Measurements from ENCODE around the gene HAUS7.

HAUS7 gene

GRCh38 chrX:153423652-153424051, 46.7 kb downstream of the HAUS7 start:
- Histone ChIP-seq H2AFZ (ENCODE audit: low read depth, low read length) (no peak overlapping the region), H3K4me1 (ENCODE audit: insufficient read depth, low read length) (no peaks in the 10 kb centered on the region), H3K27me3 (ENCODE audit: insufficient read depth, low read length) (peaks cover 47% of the 10 kb centered on the region), H3K4me3 (ENCODE audit: low read length) (no peak overlapping the region), H3K36me3 (ENCODE audit: insufficient read depth, low read length) (no peaks in the 10 kb centered on the region), H3K9me3 (ENCODE audit: low read length) (no peaks in the 10 kb centered on the region)

- no peak overlapping the region for H2AFZ ChIP-seq (ENCODE audit: low read depth, low read length)
- H3K4me3 ChIP-seq (ENCODE audit: low read length): no peak overlapping the region
- no peaks in the 10 kb centered on the region for H3K36me3 ChIP-seq (ENCODE audit: insufficient read depth, low read length)
- no peaks in the 10 kb centered on the region for H3K4me1 ChIP-seq (ENCODE audit: insufficient read depth, low read length)
- H3K9me3 ChIP-seq (ENCODE audit: low read length): no peaks in the 10 kb centered on the region
- peaks cover 53% of the 10 kb centered on the region for H3K27me3 ChIP-seq (ENCODE audit: insufficient read depth, low read length)
Observed at GRCh38 chrX:153421856-153422255, 48.5 kb downstream of the HAUS7 start.

- Histone ChIP-seq H3K9me3 (ENCODE audit: low read length) (no peaks in the 10 kb centered on the region), H3K36me3 (ENCODE audit: insufficient read depth, low read length) (no peaks in the 10 kb centered on the region), H2AFZ (ENCODE audit: low read depth, low read length) (no peak overlapping the region), H3K27me3 (ENCODE audit: insufficient read depth, low read length) (peaks cover 47% of the 10 kb centered on the region), H3K4me1 (ENCODE audit: insufficient read depth, low read length) (no peaks in the 10 kb centered on the region), H3K4me3 (ENCODE audit: low read length) (no peak overlapping the region)
Observed at GRCh38 chrX:153420851-153421599, 49.4 kb downstream of the HAUS7 start.

- Histone ChIP-seq H3K36me3 (ENCODE audit: insufficient read depth, low read length) (no peaks in the 10 kb centered on the region), H3K4me1 (ENCODE audit: insufficient read depth, low read length) (no peaks in the 10 kb centered on the region), H3K27me3 (ENCODE audit: insufficient read depth, low read length) (peaks cover 32% of the 10 kb centered on the region), H3K9me3 (ENCODE audit: low read length) (no peaks in the 10 kb centered on the region), H3K4me3 (ENCODE audit: low read length) (no peak overlapping the region), H2AFZ (ENCODE audit: low read depth, low read length) (no peak overlapping the region)
Observed at GRCh38 chrX:153417637-153418036, 52.7 kb downstream of the HAUS7 start.

- Histone ChIP-seq H3K4me1 (ENCODE audit: insufficient read depth, low read length) (no peaks in the 10 kb centered on the region), H2AFZ (ENCODE audit: low read depth, low read length) (no peak overlapping the region), H3K27me3 (ENCODE audit: insufficient read depth, low read length) (peaks cover 38% of the 10 kb centered on the region), H3K9me3 (ENCODE audit: low read length) (no peaks in the 10 kb centered on the region), H3K36me3 (ENCODE audit: insufficient read depth, low read length) (no peaks in the 10 kb centered on the region), H3K4me3 (ENCODE audit: low read length) (no peak overlapping the region)
Observed at GRCh38 chrX:153416781-153417450, 53.5 kb downstream of the HAUS7 start.

- H3K9me3 ChIP-seq (ENCODE audit: low read length): no peaks in the 10 kb centered on the region
- no peaks in the 10 kb centered on the region for H3K36me3 ChIP-seq (ENCODE audit: insufficient read depth, low read length)
- H2AFZ ChIP-seq (ENCODE audit: low read depth, low read length): no peak overlapping the region
- H3K4me3 ChIP-seq (ENCODE audit: low read length): no peak overlapping the region
- peaks cover 40% of the 10 kb centered on the region for H3K27me3 ChIP-seq (ENCODE audit: insufficient read depth, low read length)
- H3K4me1 ChIP-seq (ENCODE audit: insufficient read depth, low read length): no peaks in the 10 kb centered on the region
Observed at GRCh38 chrX:153414856-153415510, 55.4 kb downstream of the HAUS7 start.

- Histone ChIP-seq H2AFZ (ENCODE audit: low read depth, low read length) (no peak overlapping the region), H3K36me3 (ENCODE audit: insufficient read depth, low read length) (no peaks in the 10 kb centered on the region), H3K9me3 (ENCODE audit: low read length) (no peaks in the 10 kb centered on the region), H3K27me3 (ENCODE audit: insufficient read depth, low read length) (peaks cover 32% of the 10 kb centered on the region), H3K4me1 (ENCODE audit: insufficient read depth, low read length) (no peaks in the 10 kb centered on the region), H3K4me3 (ENCODE audit: low read length) (no peak overlapping the region)
Observed at GRCh38 chrX:153413731-153414130, 56.6 kb downstream of the HAUS7 start.

- Histone ChIP-seq H2AFZ (ENCODE audit: low read depth, low read length) (no peak overlapping the region), H3K4me1 (ENCODE audit: insufficient read depth, low read length) (no peaks in the 10 kb centered on the region), H3K4me3 (ENCODE audit: low read length) (no peak overlapping the region), H3K36me3 (ENCODE audit: insufficient read depth, low read length) (no peaks in the 10 kb centered on the region), H3K27me3 (ENCODE audit: insufficient read depth, low read length) (peaks cover 27% of the 10 kb centered on the region), H3K9me3 (ENCODE audit: low read length) (no peaks in the 10 kb centered on the region)
Observed at GRCh38 chrX:153412746-153413720, 57.3 kb downstream of the HAUS7 start.

GRCh38 chrX:153411988-153412574, 58.3 kb downstream of the HAUS7 start:
- Histone ChIP-seq H3K4me3 (ENCODE audit: low read length) (no peak overlapping the region), H3K27me3 (ENCODE audit: insufficient read depth, low read length) (peaks cover 30% of the 10 kb centered on the region), H3K36me3 (ENCODE audit: insufficient read depth, low read length) (no peaks in the 10 kb centered on the region), H3K4me1 (ENCODE audit: insufficient read depth, low read length) (no peaks in the 10 kb centered on the region), H2AFZ (ENCODE audit: low read depth, low read length) (no peak overlapping the region), H3K9me3 (ENCODE audit: low read length) (no peaks in the 10 kb centered on the region)

- peaks cover 36% of the 10 kb centered on the region for H3K27me3 ChIP-seq (ENCODE audit: insufficient read depth, low read length)
- H2AFZ ChIP-seq (ENCODE audit: low read depth, low read length): no peak within 1 kb of the TSS
- H3K4me3 ChIP-seq (ENCODE audit: low read length): no peak within 1 kb of the TSS
- H3K9me3 ChIP-seq (ENCODE audit: low read length): no peaks in the 10 kb centered on the region
- no peaks in the 10 kb centered on the region for H3K36me3 ChIP-seq (ENCODE audit: insufficient read depth, low read length)
- no peaks in the 10 kb centered on the region for H3K4me1 ChIP-seq (ENCODE audit: insufficient read depth, low read length)
Observed at GRCh38 chrX:153411255-153411987, 59.0 kb downstream of the HAUS7 start, which contains the start of gene ZFP92. Gene ZFP92, plus strand, starts transcription at chrX:153411472. Its CDS starts 6,851 bp downstream, at chrX:153418323.

- no peaks in the 10 kb centered on the region for H3K36me3 ChIP-seq (ENCODE audit: insufficient read depth, low read length)
- no peaks in the 10 kb centered on the region for H3K4me1 ChIP-seq (ENCODE audit: insufficient read depth, low read length)
- peaks cover 40% of the 10 kb centered on the region for H3K27me3 ChIP-seq (ENCODE audit: insufficient read depth, low read length)
- H3K9me3 ChIP-seq (ENCODE audit: low read length): no peaks in the 10 kb centered on the region
- no peak overlapping the region for H2AFZ ChIP-seq (ENCODE audit: low read depth, low read length)
- H3K4me3 ChIP-seq (ENCODE audit: low read length): no peak overlapping the region
Observed at GRCh38 chrX:153410888-153411254, 59.5 kb downstream of the HAUS7 start.

- Histone ChIP-seq H2AFZ (ENCODE audit: low read depth, low read length) (no peak overlapping the region), H3K4me1 (ENCODE audit: insufficient read depth, low read length) (no peaks in the 10 kb centered on the region), H3K27me3 (ENCODE audit: insufficient read depth, low read length) (peaks cover 43% of the 10 kb centered on the region), H3K36me3 (ENCODE audit: insufficient read depth, low read length) (no peaks in the 10 kb centered on the region), H3K4me3 (ENCODE audit: low read length) (no peak overlapping the region), H3K9me3 (ENCODE audit: low read length) (no peaks in the 10 kb centered on the region)
Observed at GRCh38 chrX:153410373-153410772, 60.0 kb downstream of the HAUS7 start.

Data from neuron (in vitro differentiated cells).